ENCODE measurements around the gene TMA7B.

DNA sequence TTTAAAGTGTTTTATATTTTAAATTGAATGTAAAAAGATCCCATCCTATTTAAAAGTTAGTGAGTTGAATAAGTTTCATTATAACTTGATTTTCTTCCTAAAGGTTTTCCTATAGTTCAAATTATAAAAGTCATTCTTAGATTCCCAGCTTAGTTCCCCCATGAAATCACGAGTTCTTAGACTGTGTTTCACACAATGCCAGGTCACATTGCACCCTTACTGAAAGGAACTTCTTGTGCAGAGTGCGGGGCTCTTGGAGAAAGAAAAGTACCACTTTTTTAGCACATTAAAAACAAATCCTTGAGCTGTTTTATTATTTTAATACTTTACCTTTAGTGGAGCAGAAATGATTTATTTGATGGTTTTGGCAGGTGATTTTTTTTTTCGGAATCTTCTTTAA lies 43.7 kb upstream of the TMA7B start:
- TF ChIP-seq FOXP2 (optimal IDR thresholded peaks at IDR 0.05; ENCODE audit: control extremely low read depth, extremely low read length, insufficient read depth) (no peak), EZH2 (IDR thresholded peaks at IDR 0.05) (no peak)

All from SK-N-MC (cell line).